GM19043 (cell line): Measurements from ENCODE around the gene USP25.
"Not testable (repeated sequence)": the region's sequence is repeated elsewhere in the genome, so short reads cannot be mapped to it uniquely, and the experiment has no call there.

Experiments
- ATAC-seq: cut with Tn5 transposase; IDR thresholded peaks from one replicate; pipeline ENCODE4 v1.9.1; 2021; ENCODE audit warnings: low read depth; ENCODE audit not compliant: unreplicated experiment

USP25 gene

DNA sequence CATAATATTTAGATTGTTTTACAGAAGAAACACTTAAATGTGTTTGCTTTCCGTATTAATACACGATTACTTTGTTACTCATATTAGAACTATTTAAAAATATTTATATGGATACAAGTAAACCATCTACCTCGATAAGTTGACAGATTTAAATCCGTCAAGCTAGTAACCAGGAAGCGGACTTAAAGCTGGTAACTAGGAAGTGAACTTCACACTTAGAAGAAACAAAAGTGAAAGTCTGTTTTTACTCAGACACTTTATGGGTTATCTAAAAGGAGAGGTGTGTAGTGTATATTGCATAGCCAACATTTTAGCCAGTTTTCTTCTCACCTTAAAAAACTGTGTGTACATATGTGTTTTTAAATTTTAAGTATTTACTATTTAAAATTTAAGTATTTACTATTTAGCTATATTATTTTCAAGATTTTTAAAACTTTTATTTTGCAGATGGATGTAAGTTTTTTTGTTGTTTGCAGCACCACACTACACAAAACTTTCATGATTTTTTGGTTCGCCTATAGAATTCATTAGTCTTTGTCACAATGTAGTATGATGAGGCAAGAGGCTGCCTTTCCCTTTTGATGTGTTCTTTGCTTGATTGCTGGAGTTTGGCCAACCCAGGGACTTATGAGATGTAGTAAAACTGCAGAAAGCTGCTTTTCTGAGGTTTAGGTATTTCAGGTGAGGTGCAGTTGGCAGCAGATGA lies 2.7 kb downstream of the USP25 start:
- ATAC-seq = peak; percentile 45

DNA sequence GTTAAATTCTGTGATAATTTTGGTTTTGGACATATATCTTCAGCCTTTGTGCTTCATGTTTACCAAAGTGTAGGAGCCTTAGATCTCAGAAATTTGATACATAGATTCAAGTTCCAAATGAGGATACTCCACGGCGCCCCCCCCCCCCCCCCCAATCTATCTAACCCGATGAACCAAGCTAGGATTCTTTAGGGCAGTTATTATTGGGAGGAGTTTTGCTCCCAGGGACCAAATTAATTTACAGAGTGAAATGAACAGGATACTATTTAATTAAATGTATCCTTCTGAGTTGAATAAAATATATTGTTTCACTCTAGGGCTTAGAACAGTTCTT lies 3.2 kb downstream of the USP25 start:
- no peak for ATAC-seq

- ATAC-seq = no peak
Measured at GRCh38 chr21:15735409-15735808, 5.6 kb downstream of the USP25 start.

GRCh38 chr21:15735931-15736330 lies 6.1 kb downstream of the USP25 start:
- ATAC-seq = not testable (repeated sequence)

- ATAC-seq = not testable (repeated sequence)
Measured at GRCh38 chr21:15738779-15739178, 9.0 kb downstream of the USP25 start.

DNA sequence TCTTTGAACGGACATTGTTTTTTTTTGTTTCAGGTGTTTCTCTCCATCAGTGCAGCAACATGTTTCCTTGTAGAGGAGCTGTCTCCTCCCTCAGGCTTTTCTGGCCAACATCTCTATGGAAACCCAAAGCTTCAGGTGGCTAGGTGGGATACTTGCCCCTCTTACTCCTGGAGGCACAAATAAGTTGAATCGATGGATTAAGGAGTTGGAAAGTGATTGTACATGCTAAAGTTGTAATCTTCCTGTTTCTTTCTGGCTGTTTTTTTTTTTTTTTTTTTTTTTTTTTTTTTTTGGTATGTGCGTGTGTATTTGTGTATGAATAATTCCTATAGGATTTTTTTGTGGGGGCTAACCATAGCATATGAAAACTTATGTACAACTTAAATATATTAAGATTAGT lies 10.6 kb downstream of the USP25 start:
- no peak for ATAC-seq

GRCh38 chr21:15741510-15741909 lies 11.7 kb downstream of the USP25 start:
- no peak for ATAC-seq

DNA sequence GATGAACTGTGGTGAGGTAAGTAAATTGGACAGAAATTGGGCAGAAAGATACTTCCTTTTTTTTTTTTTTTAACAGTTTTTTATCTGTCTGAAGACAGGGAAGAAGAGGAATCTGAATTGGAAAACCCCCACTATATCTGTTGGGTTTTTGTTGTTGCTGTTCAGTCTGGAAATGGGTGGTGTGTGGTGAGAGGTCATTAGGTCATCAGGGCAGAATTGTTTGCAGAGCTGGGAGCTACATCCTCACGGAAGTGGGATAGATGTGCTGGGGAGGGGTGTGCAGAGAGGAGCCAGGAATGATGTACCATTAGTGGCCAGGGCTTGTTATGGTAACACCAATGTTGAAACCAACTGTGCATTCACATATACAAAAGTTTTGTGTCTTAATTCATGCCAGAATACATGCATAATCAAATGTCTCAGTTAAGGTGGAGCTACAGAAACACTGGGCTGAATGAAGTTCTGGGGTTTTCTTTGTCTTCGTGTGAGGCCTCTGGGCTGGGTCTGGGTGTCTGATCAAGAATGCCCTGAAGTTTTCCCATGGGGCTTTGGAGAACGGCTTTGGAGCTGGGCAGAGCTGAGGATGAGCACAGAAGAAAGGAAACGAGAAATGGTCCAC lies 12.4 kb downstream of the USP25 start:
- no peak for ATAC-seq

- ATAC-seq = no peak
Measured at GRCh38 chr21:15742694-15743093, 12.9 kb downstream of the USP25 start.

GRCh38 chr21:15743593-15743992 lies 13.8 kb downstream of the USP25 start:
- no peak for ATAC-seq

DNA sequence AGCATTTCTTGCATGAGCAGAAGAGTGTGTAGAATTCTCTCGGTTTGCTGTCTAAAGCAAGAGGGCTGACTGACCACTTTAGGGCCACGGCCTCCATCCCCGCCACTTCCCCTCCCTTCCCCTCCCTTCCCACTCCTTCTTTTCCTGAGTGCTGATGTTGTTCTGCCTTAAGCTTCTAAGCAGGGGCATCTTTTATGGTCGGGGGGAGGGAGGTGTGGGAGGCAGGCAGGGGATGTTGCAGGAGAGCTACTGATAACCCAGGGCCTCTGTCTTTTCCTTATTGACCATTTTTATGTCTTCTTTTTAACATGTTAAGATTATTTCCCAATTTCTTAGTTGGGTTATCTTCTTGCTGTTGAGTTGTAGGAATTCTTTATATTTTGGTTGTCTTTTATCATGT lies 15.1 kb downstream of the USP25 start:
- no peak for ATAC-seq

GRCh38 chr21:15748586-15748985 lies 18.8 kb downstream of the USP25 start:
- ATAC-seq = no peak

DNA sequence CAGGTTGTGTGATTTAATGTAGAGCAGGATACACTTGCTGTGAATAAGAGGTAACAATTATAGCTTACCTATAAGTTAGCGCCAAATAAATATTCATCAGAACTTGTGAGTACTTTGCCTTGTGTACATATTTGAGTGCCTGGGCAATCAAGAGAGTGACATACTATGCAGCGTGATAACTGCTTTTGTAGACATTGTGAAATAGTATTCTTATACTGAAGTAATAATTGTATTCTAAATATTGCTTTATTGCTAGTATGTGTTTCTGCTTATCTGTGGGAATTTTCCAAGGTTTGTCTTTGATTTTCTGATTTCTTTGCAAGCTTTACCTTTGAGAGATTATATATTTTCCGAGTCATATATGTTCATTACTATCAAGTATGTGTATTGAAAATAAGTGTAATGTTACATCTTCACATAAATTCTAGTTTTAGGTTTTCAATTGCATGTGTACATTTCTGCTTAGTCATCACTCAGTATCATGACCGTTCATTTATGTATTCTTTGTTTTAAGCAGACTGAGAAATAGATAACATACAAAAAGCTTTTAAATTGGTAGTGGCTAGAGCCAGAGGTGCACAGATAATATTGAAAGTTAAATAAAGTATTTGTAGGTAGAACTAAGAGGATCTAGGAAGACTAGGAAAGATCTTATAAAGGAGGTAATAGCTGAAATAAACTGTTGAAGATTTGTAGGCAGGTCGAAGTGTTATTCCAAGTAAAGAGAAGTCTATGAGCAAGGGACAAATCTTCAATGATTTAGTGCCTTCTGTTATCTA lies 19.5 kb downstream of the USP25 start:
- ATAC-seq = no peak

- ATAC-seq = no peak
Measured at GRCh38 chr21:15749861-15750159, 20.0 kb downstream of the USP25 start.

- ATAC-seq = no peak
Measured at GRCh38 chr21:15751037-15751436, 21.3 kb downstream of the USP25 start.

GRCh38 chr21:15751546-15751945 lies 21.8 kb downstream of the USP25 start:
- ATAC-seq = no peak

GRCh38 chr21:15752763-15753407 lies 23.1 kb downstream of the USP25 start:
- ATAC-seq = no peak

DNA sequence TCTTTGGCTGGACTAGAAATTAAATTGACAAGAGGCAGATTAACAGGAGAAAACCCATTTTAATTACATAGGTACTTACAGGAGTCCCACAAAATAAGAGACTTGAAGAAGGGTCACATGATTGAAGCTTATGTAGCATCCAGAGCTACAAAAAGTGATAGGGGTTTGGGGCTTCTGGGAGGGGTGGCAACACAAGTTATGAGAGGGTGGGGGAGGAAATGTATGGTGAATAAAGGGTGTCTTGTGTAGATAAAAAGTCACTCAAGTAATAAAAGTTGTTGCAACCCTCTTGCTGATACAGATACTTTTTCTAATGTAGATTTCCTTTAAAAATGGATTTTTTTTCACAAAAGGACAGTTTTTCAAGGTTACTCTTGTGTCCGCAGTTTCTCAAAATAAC lies 24.0 kb downstream of the USP25 start:
- no peak for ATAC-seq

DNA sequence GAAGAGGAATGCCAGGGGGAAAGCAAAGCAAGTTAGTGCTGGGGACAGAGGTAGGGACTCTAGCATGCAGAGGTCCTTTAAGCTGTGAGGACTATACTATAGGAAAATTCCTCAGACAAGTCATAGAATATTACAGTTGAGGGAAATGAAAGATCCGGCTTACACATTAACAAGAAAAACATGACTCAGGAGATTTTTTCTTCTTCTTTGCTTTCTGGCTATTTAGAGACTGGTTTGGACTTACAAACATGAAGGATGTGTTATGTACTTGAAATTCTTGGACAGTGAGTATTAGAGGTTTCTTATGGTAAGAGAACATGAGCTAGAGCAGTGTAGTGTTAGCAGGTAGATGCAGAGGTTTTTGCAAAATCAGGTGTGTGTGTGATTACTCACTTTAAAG lies 24.9 kb downstream of the USP25 start:
- ATAC-seq = peak; percentile 66

- no peak for ATAC-seq
Measured at GRCh38 chr21:15755125-15755524, 25.3 kb downstream of the USP25 start.

DNA sequence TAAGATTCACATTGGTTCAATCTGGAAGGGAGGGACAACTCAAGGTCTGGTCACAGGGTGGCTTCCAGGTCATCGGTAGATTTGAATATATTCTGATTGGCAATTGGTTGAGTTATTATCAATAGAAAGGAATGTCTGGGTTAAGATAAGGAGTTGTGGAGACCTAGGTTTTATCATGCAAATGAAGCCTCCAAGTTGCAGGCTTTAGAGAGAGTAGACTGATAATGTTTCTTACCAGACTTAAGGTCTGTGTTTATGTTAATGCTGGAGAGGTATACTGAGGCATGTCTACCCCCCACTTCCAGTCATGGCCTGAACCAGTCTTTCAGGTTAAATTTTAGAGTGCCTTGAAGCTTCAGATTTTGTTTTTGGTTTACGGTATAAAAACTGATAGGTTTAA lies 29.7 kb downstream of the USP25 start:
- no peak for ATAC-seq
